Left kidney (tissue), 8 donors: ENCODE data around the gene WT1. TPM values are rescaled to one million over a fixed set of nuclear protein-coding genes. Genes with fewer than 3 reads are reported as not detected.
A peak's percentile ranks its signal among the peaks of the same experiment; 100 is the strongest.
"Not testable (repeated sequence)": the region's sequence is repeated elsewhere in the genome, so short reads cannot be mapped to it uniquely, and the experiment has no call there.

Experiments used
- DNase-seq: peaks from one replicate; pipeline ENCODE4 v3.0.0-alpha.2; 2013
- long read RNA-seq, 8 donors: transcript quantifications; one replicate each; lab custom pipeline, GENCODE V29; 2026
- polyA plus RNA-seq: library from polyadenylated mRNA; unstranded; fragments of 120-200 nt; gene quantifications from one replicate; pipeline ENCODE4 v1.2.1, GENCODE V29; 2013; ENCODE audit not compliant: insufficient read length

WT1 gene
- 223 TPM for polyA plus RNA-seq
- long read RNA-seq, donor 1, transcript WT1-201 (10 exons, 3,122 nt), result minor isoform, 19 of 224 reads
- long read RNA-seq, donor 1, transcript WT1-204 (10 exons, 2,114 nt), result major isoform, 22 of 224 reads
- long read RNA-seq, donor 1, transcript WT1-205 (9 exons, 2,768 nt), result minor isoform, 11 of 224 reads
- long read RNA-seq, donor 1, partial matches to known transcripts, result 137 of 224 reads
- long read RNA-seq, donor 1, other reads (novel, unspliced or antisense), result 35 of 224 reads
- long read RNA-seq, donor 2, transcript WT1-204 (10 exons, 2,114 nt), result minor isoform, 12 of 892 reads
- long read RNA-seq, donor 2, transcript WT1-201 (10 exons, 3,122 nt), result major isoform, 18 of 892 reads
- long read RNA-seq, donor 2, transcript WT1-205 (9 exons, 2,768 nt), result minor isoform, 5 of 892 reads
- long read RNA-seq, donor 2, partial matches to known transcripts, result 530 of 892 reads
- long read RNA-seq, donor 2, other reads (novel, unspliced or antisense), result 327 of 892 reads
- long read RNA-seq, donor 3, transcript WT1-204 (10 exons, 2,114 nt), result minor isoform, 8 of 60 reads
- long read RNA-seq, donor 3, transcript WT1-205 (9 exons, 2,768 nt), result minor isoform, 7 of 60 reads
- long read RNA-seq, donor 3, transcript WT1-201 (10 exons, 3,122 nt), result major isoform, 9 of 60 reads
- long read RNA-seq, donor 3, partial matches to known transcripts, result 31 of 60 reads
- long read RNA-seq, donor 3, other reads (novel, unspliced or antisense), result 5 of 60 reads
- long read RNA-seq, donor 4, result 0 reads
- long read RNA-seq, donor 5, transcript WT1-201 (10 exons, 3,122 nt), result minor isoform, 13 of 52 reads
- long read RNA-seq, donor 5, transcript WT1-205 (9 exons, 2,768 nt), result minor isoform, 7 of 52 reads
- long read RNA-seq, donor 5, transcript WT1-204 (10 exons, 2,114 nt), result major isoform, 14 of 52 reads
- long read RNA-seq, donor 5, partial matches to known transcripts, result 9 of 52 reads
- long read RNA-seq, donor 5, other reads (novel, unspliced or antisense), result 8 of 52 reads
- long read RNA-seq, donor 6, transcript WT1-204 (10 exons, 2,114 nt), result minor isoform, 8 of 82 reads
- long read RNA-seq, donor 6, transcript WT1-201 (10 exons, 3,122 nt), result major isoform, 20 of 82 reads
- long read RNA-seq, donor 6, partial matches to known transcripts, result 44 of 82 reads
- long read RNA-seq, donor 6, other reads (novel, unspliced or antisense), result 7 of 82 reads
- long read RNA-seq, donor 7, transcript WT1-205 (9 exons, 2,768 nt), result minor isoform, 7 of 89 reads
- long read RNA-seq, donor 7, transcript WT1-201 (10 exons, 3,122 nt), result major isoform, 27 of 89 reads
- long read RNA-seq, donor 7, transcript WT1-204 (10 exons, 2,114 nt), result minor isoform, 15 of 89 reads
- long read RNA-seq, donor 7, partial matches to known transcripts, result 34 of 89 reads
- long read RNA-seq, donor 7, other reads (novel, unspliced or antisense), result 6 of 89 reads
- long read RNA-seq, donor 8, transcript WT1-204 (10 exons, 2,114 nt), result minor isoform, 5 of 26 reads
- long read RNA-seq, donor 8, transcript WT1-201 (10 exons, 3,122 nt), result major isoform, 12 of 26 reads
- long read RNA-seq, donor 8, partial matches to known transcripts, result 6 of 26 reads
- long read RNA-seq, donor 8, other reads (novel, unspliced or antisense), result 0 of 26 reads

- peak; percentile 92 for DNase-seq
These were observed at the start of gene WT1 for GRCh38 chr11:32435511-32435941. TSS of gene WT1 (minus strand) at chr11:32435539.

- DNase-seq, result no peak
These were observed 44.0 kb upstream of the WT1 start for GRCh38 chr11:32479291-32479690.

GRCh38 chr11:32478277-32478731 lies 43.0 kb upstream of the WT1 start:
- peak; percentile 41 for DNase-seq

GRCh38 chr11:32473282-32473909 lies 38.1 kb upstream of the WT1 start:
- DNase-seq, result no peak

- DNase-seq, result no peak
These were observed 36.9 kb upstream of the WT1 start for GRCh38 chr11:32472226-32472625.

- not testable (repeated sequence) for DNase-seq
These were observed 36.2 kb upstream of the WT1 start for GRCh38 chr11:32471544-32471943.

- DNase-seq, result no peak
These were observed 34.5 kb upstream of the WT1 start for GRCh38 chr11:32469791-32470190.

- DNase-seq, result no peak
These were observed 31.1 kb upstream of the WT1 start for GRCh38 chr11:32466279-32466915.

GRCh38 chr11:32464078-32464477 lies 28.7 kb upstream of the WT1 start:
- no peak for DNase-seq

- DNase-seq, result no peak
These were observed 26.8 kb upstream of the WT1 start for GRCh38 chr11:32462011-32462690.

GRCh38 chr11:32456864-32457263 lies 21.5 kb upstream of the WT1 start:
- DNase-seq, result no peak

- DNase-seq, result no peak
These were observed 19.7 kb upstream of the WT1 start for GRCh38 chr11:32454993-32455392.

- no peak for DNase-seq
These were observed 16.5 kb upstream of the WT1 start for GRCh38 chr11:32451808-32452207.

- no peak for DNase-seq
These were observed 15.0 kb upstream of the WT1 start for GRCh38 chr11:32450372-32450771.

- DNase-seq, result no peak
These were observed 12.9 kb upstream of the WT1 start for GRCh38 chr11:32448232-32448631.

- no peak for DNase-seq
These were observed 11.9 kb upstream of the WT1 start for GRCh38 chr11:32447252-32447651.

GRCh38 chr11:32446227-32446626 lies 10.9 kb upstream of the WT1 start:
- no peak for DNase-seq

- DNase-seq, result no peak
These were observed 8.8 kb upstream of the WT1 start for GRCh38 chr11:32444186-32444585.

- DNase-seq, result no peak
These were observed 5.6 kb upstream of the WT1 start for GRCh38 chr11:32440916-32441315.
